Hematopoietic multipotent progenitor cell treated with erythropoietin and hydrocortisone succinate and interleukin-3 and kit ligand, for 17 days (in vitro differentiated cells): ENCODE measurements around the gene BIVM.

Experiments
- DNase-seq: peaks from one replicate; pipeline ENCODE4 v3.0.0-alpha.2; 2015; ENCODE audit warnings: low spot score

Gene BIVM

DNA sequence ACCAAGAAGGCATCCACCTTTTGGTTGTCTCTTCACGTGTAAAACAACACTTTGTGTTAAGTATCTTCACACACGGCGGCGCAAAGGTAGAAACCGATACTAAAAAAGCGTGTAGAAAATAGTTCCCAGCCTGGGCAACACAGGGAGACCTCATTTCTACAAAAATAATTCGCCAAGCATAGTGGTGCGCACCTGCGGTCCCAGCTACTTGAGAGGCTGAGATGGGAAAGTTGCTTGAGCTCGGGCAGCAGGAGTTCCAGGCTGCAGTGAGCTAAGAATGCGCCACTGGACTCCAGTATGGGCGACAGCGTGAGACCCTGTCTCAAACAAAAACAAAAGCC is 46.3 kb downstream of the BIVM start:
- DNase-seq, result no peak

DNA sequence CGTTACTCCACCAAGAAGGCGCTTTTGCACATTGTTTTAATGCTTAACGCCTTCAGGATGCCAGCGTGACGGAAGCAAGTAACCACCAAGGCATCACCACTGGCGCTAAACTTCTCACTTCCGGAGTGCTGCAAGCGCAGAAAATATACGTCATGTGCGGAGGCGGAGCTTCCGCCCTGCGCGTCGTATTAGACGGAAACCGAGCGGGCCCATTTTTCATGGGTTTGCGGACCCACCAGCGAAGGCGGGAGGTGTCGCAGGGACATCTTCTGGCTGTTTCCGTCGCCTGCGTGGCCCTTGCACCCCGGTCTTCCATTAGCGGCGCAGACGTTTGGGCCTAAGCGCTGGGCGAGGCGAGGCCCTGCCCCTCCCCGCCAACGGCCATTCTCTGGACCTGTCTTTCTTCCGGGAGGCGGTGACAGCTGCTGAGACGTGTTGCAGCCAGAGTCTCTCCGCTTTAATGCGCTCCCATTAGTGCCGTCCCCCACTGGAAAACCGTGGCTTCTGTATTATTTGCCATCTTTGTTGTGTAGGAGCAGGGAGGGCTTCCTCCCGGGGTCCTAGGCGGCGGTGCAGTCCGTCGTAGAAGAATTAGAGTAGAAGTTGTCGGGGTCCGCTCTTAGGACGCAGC is 46.8 kb downstream of the BIVM start, which contains the start of gene ERCC5:
Gene ERCC5 (plus strand): TSS at position 403 of the 631 bp plus-strand sequence. CDS start 235 bp downstream, outside the sequence.
- DNase-seq, result peak; percentile 96

GRCh38 chr13:102846261-102847015 is 47.5 kb downstream of the BIVM start:
- peak; percentile 63 for DNase-seq

GRCh38 chr13:102847272-102848234 is 48.6 kb downstream of the BIVM start:
- DNase-seq, result peak; percentile 74

DNA sequence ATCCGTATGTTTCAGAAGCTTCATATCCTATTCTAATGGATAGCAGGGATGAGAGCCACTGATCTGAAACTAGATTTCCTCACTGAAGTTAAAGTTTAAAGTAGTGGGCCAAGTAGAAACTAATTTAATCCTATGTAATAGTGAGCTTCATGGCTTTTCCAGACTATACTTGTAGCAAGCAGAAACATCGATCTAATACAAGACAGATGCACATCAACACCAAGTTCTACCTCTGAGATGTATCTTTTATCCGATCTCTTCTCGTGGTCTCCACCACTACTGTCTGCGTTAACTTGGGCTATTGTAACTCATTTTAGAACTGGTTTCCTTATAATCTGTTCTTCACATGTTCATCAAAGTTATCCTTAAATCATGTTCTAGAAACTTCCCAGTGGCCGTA is 50.0 kb downstream of the BIVM start:
- no peak for DNase-seq

- DNase-seq, result no peak
These were observed 53.6 kb downstream of the BIVM start for GRCh38 chr13:102852556-102852955.

- DNase-seq, result no peak
These were observed 55.8 kb downstream of the BIVM start for GRCh38 chr13:102854675-102855074.

DNA sequence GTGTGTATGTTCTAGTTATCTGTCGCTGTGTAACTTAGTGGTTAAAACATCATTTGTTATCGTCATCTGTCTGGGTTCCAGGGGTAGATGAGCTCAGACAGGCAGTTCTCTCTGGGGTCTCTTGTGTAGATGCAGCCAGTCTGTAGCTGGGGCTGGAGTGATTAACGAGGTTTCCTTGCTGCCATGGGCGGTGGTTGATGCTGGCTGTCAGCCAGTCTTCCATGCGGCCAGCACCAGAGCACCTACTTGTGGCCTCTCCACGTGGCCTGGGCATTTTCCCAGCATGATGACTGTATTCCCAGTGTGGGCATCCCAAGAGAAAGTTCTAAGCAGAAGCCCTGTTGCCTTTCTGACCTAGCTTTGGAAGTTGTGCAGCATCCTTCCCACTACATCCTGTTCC is 57.6 kb downstream of the BIVM start:
- no peak for DNase-seq

DNA sequence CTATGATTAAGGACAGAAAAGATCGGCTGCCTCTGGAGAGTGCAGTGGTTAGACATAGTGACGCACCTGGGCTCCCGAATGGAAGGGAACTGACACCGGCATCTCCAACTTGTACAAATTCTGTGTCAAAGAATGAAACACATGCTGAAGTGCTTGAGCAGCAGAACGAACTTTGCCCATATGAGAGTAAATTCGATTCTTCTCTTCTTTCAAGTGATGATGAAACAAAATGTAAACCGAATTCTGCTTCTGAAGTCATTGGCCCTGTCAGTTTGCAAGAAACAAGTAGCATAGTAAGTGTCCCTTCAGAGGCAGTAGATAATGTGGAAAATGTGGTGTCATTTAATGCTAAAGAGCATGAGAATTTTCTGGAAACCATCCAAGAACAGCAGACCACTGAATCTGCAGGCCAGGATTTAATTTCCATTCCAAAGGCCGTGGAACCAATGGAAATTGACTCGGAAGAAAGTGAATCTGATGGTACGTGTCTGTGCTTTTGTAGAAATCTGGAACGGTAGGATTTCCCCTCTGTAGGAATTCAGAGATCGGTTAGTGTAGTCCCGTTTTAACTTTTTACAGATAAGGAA is 63.8 kb downstream of the BIVM start:
- no peak for DNase-seq

- no peak for DNase-seq
These were observed 64.7 kb downstream of the BIVM start for GRCh38 chr13:102863590-102863989.

DNA sequence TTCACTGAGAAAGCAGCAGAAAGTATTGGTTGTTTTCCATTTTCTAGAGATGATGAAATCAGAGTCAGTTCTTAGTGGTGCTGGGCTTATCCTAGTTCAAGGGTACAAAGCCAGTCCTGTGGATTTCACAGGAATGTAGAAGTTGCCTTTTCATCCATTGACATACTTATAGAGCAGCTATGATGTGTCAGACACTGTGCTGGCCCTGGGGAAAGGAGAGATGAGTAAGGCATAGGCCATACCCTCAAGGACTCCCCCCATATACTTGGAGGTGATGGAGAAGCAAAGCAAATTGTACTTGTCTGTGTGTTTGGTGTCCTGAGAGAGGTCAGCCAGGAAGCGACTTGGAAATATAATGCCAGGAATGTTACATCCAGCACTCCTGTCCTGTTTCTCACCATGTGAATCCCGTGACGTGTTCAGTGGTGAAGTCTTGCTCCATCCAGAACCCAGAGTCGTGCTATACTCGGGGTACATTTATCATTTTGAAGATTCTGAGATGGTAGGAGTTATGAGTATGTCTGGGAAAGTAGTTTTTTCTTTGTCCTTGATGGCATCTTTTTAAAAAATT is 69.5 kb downstream of the BIVM start:
- no peak for DNase-seq

DNA sequence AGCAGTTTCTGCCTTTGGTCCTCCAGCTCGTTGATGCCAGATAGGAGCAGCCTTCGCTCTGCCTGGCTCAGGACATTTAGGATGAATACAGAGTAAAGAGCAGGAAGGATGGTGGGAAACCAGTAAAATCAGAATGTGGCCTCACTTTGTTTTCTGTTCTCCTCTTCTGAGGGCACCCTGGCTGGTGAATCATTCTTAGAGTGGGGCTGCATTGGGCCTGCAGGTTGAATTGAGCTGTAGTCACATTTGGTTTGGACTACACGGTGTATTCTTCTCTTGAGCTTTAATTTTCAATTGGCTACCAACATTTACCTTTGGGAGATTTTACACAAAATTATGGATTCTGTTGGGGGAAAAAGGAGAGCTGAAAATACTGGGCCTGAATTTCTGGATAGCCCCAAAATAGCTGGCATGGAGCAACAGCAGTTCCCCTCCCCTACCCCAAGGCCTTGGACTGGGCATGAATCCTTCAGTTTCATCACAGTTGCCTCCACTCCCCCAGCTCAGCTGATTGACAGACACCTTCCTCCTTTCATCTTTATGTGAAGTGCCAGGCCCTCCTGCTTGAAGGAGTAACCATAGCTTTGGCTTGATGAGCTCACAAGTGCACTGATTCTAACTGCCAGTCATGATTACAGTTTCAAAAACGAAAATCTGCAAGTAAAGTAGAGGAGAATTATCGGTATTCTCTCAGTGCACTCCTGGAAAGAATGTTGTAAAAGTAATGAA is 71.2 kb downstream of the BIVM start:
- DNase-seq, result no peak

DNA sequence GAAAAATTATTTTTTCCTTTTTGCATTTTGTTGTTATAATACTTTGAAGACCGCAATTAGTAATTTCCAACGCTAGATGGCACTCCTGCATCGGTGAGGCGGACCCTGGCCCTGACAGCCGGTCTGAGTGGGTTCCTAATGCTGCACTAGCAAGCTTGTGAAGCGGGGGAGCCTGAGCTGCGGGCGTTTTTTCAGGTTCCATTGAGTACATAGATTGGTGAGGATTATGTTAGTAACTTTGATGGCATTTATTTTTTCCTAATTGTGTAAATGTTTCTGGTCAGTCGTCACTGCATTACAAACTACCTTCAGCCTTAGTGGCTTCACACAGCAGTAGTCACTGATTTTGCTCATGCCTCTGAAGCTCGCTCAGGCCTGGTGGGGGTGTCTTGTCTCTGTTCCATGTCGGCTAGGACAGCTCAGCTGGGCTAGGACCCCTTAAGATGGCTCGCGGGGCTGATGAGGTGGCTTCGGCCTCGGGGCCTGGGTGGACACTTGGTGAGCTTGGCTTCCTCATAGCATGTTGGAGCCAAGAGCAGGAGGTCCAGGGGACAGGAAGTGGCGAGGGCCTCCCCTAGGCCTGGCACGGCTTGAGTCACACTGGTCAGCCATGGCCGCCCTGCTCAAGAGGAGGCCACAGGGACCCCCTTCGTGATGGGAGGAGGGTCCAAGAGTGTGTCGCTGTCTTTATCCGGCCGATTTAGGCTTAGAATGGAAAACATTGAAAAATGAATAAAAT is 71.9 kb downstream of the BIVM start:
- DNase-seq, result peak; percentile 57

- DNase-seq, result no peak
These were observed 73.2 kb downstream of the BIVM start for GRCh38 chr13:102872131-102872530.

- no peak for DNase-seq
These were observed 73.6 kb downstream of the BIVM start for GRCh38 chr13:102872531-102872930.

DNA sequence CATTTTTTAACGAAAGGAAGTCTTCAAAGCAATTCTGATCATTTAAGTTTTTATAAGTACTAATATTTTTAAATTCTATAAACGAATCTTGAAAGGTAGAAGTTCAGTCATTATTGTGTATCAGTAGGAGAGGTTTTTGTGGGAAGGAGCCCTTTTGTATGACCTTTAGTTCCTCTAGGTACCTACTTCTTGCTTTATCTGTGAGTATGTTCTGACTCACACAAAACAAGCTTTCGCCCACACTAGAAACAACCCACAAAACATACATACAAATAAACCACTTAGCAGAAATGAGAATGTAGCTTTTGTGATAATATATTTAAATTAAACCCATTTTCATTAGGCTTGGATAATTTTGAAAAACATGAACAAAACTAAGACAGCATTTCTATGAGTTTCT is 74.7 kb downstream of the BIVM start:
- DNase-seq, result no peak

GRCh38 chr13:102875256-102875655 is 76.3 kb downstream of the BIVM start:
- DNase-seq, result no peak

DNA sequence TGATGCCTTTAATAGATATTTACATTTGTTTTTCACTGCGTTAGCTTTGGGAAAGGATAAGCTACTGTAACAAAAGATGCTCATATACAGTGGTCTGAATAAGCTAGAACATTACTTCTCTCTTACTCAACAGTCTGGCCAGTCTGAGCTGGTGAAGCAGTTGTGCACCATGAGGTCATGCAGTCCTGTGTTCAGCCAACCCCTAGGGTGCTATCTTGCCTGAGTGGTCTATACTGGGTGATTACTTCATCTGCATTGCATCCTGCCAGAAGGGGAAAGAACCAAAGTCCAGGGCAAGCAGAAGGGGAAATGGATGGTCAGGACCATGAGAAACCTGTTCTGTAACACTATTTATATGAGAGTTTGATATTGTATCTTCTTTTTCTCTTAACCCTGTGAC is 78.4 kb downstream of the BIVM start:
- no peak for DNase-seq

GRCh38 chr13:102878481-102878880 is 79.6 kb downstream of the BIVM start:
- DNase-seq, result no peak

DNA sequence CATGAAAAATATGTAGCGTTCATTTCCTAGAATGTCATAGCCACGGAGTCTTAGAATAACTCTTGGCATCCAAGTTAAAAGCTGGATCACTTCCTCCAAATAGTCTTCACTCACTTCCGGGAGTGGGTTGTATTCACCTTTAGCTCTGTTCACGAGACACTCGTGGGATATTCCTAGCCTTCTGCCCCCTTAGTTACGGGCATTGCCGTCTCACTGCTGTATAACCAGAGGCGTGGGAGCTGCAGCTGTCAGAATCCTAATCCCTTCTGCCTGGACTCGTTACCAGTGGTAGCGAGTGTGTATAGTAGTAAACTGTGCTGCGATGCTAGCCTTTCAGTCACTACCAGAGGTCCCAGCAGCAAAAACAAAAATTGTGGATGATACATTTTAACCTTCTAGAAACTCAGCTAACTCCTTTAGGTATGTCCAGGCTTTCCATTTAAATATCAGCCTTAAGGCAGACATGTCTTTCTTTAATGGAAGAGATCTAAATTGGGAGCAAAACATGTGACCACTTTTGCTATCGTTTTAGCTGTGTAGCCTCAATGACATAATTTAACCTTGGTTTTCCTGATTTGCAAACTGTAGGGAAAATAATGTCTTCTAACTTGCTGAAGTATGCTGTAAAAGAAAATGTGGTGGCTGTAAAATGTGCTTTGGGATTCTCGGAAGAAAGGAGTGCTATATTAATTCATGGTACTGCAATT is 81.0 kb downstream of the BIVM start:
- DNase-seq, result no peak
